HepG2 (cell line): ENCODE results near the gene NAPSA. TPM values are rescaled to one million over a fixed set of nuclear protein-coding genes. Genes with fewer than 3 reads are reported as not detected.
A peak's percentile ranks its signal among the peaks of the same experiment; 100 is the strongest.

Source experiments
- ASH2L ChIP-seq: fragments of 300-600, 200-600 bp; sonication (generic); IDR thresholded peaks from 2 replicates; pipeline ENCODE4 v1.7.0; 2017; ENCODE audit warnings: low read depth, mild to moderate bottlenecking, moderate library complexity, mixed read lengths, low read length; ENCODE audit not compliant: insufficient read length
- DNMT1 ChIP-seq: sonication (generic); formaldehyde crosslinking; IDR thresholded peaks from 2 replicates; pipeline ENCODE4 v1.5.1; 2020; ENCODE audit warnings: mild to moderate bottlenecking, missing genetic modification reagents
- FOXJ3 ChIP-seq: sonication (generic); formaldehyde crosslinking; IDR thresholded peaks from 2 replicates; pipeline ENCODE4 v1.4.0; 2020; ENCODE audit warnings: missing genetic modification reagents, mild to moderate bottlenecking, borderline replicate concordance
- KMT2B ChIP-seq: IDR thresholded peaks from 2 replicates; pipeline ENCODE4 v1.6.1; 2016; ENCODE audit warnings: missing genetic modification reagents, missing compliant biosample characterization
- PAWR ChIP-seq: sonication (generic); formaldehyde crosslinking; IDR thresholded peaks from 2 replicates; pipeline ENCODE4 v1.4.0; 2020; ENCODE audit warnings: missing genetic modification reagents, mild to moderate bottlenecking, borderline replicate concordance
- RFXANK ChIP-seq: IDR thresholded peaks from 2 replicates; pipeline ENCODE4 v1.6.1; 2016
- SRSF1 ChIP-seq: fragments of 200-400 bp; formaldehyde crosslinking; optimal IDR thresholded peaks from 2 replicates; pipeline ENCODE3; 2017; ENCODE audit warnings: mild to moderate bottlenecking, low read depth, low read length, moderate library complexity
- ZNF253 ChIP-seq: sonication (generic); formaldehyde crosslinking; IDR thresholded peaks from 2 replicates; pipeline ENCODE4 v1.8.0; 2022; ENCODE audit warnings: mild to moderate bottlenecking, missing genetic modification reagents, borderline replicate concordance
- ZNF614 ChIP-seq: IDR thresholded peaks from 2 replicates; pipeline ENCODE4 v1.6.1; 2018; ENCODE audit warnings: missing biosample characterization, missing genetic modification reagents, inconsistent platforms, borderline replicate concordance
- ZNF777 ChIP-seq: sonication (generic); formaldehyde crosslinking; IDR thresholded peaks from 2 replicates; pipeline ENCODE4 v1.4.0; 2020; ENCODE audit warnings: missing genetic modification reagents
- polyA plus RNA-seq, 8 experiments: library from polyadenylated mRNA; depleted of rRNA in 3 of 8; stranded (reverse) in 7 of 8; unstranded in 1 of 8; fragments of >200 nt; fragmentation: Illumina TruSeq in 4 of 8; extraction: Trizol in 4 of 8; gene quantifications; 2 replicates each; pipeline versions ENCODE4 v1.2.1 to v1.2.3, GENCODE V29; 2011 to 2016; ENCODE audit warnings: low read depth in 4 of 8, missing spikeins in 1 of 8, mixed read lengths in 1 of 8; ENCODE audit not compliant: insufficient read depth in 1 of 8
- total RNA-seq, 5 experiments: library from RNA; depleted of rRNA; stranded (reverse); fragments of >200 nt; fragmentation: Illumina TruSeq; extraction: Trizol; gene quantifications; 2 replicates each; pipeline ENCODE4 v1.2.3, GENCODE V29; 2016; ENCODE audit warnings: low read depth in 1 of 5
- TF ChIP-seq, protein P1 (sequence below): sonication (generic); formaldehyde crosslinking; IDR thresholded peaks from 2 replicates; pipeline ENCODE4 v1.4.0; 2020; ENCODE audit warnings: low read depth, missing genetic modification reagents
- TF ChIP-seq, protein P2 (sequence below): sonication (generic); formaldehyde crosslinking; IDR thresholded peaks from 2 replicates; pipeline ENCODE4 v1.5.1; 2020; ENCODE audit warnings: mild to moderate bottlenecking, missing genetic modification reagents, moderate library complexity
- TF ChIP-seq, protein P3 (sequence below): sonication (generic); formaldehyde crosslinking; IDR thresholded peaks from 2 replicates; pipeline ENCODE4 v1.4.0; 2020; ENCODE audit warnings: missing genetic modification reagents

Gene NAPSA
- total and polyA plus RNA-seq, 2 of the 13 experiments (the other 11 are each of a cell fraction or from before 2014, with no cell fraction given), result not detected

DNA sequence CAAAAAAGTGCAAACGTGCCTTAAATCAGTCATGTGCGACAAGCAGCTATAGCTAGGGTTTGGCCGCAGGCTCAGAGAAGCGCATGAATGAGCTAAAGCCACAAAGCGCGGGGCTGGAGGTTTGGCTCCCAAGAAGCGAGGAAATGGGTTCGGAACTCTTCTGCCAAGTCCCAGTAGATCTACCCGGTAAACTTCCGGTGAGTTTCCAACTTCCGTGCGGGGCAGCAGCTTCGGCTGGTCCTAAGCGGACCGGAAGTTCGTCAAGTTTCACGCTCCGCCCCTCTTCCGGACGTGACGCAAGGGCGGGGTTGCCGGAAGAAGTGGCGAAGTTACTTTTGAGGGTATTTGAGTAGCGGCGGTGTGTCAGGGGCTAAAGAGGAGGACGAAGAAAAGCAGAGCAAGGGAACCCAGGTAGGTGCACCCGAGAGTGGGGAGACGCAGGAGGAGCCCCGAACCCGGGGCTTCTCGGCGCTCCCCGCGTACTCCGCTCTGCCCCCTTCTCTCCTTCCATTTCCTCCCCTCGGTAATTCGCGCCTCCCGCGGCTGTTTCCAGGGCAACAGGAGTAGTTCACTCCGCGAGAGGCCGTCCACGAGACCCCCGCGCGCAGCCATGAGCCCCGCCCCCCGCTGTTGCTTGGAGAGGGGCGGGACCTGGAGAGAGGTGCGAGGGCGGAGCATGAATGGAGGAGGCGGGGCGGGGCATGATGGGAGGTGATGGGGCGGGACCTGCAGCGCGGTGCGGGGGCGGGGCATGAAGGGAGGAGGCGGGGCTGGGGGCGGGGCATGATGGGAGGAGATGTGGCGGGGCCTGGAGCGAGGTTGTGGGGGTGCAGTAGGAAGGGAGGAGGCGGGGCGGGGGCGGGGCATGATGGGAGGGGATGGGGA is 11.0 kb upstream of the NAPSA start, which contains the start of gene NR1H2 (continued):
- peak; percentile 70; the same call in 1 of the 2 replicates for TF ChIP-seq FOXJ3 (CRISPR knock-in tag)
- TF ChIP-seq, protein P1, sequence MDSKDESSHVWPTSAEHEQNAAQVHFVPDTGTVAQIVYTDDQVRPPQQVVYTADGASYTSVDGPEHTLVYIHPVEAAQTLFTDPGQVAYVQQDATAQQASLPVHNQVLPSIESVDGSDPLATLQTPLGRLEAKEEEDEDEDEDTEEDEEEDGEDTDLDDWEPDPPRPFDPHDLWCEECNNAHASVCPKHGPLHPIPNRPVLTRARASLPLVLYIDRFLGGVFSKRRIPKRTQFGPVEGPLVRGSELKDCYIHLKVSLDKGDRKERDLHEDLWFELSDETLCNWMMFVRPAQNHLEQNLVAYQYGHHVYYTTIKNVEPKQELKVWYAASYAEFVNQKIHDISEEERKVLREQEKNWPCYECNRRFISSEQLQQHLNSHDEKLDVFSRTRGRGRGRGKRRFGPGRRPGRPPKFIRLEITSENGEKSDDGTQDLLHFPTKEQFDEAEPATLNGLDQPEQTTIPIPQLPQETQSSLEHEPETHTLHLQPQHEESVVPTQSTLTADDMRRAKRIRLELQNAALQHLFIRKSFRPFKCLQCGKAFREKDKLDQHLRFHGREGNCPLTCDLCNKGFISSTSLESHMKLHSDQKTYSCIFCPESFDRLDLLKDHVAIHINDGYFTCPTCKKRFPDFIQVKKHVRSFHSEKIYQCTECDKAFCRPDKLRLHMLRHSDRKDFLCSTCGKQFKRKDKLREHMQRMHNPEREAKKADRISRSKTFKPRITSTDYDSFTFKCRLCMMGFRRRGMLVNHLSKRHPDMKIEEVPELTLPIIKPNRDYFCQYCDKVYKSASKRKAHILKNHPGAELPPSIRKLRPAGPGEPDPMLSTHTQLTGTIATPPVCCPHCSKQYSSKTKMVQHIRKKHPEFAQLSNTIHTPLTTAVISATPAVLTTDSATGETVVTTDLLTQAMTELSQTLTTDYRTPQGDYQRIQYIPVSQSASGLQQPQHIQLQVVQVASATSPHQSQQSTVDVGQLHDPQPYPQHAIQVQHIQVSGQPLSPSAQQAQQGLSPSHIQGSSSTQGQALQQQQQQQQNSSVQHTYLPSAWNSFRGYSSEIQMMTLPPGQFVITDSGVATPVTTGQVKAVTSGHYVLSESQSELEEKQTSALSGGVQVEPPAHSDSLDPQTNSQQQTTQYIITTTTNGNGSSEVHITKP (CRISPR knock-in tag), result 0 out of 2 replicates have a peak, but pooled peaks have one; percentile 43
- no peak for TF ChIP-seq ZNF253 (CRISPR knock-in tag)
- peak; percentile 81; the same call in 1 of the 2 replicates for TF ChIP-seq RFXANK (CRISPR knock-in tag)
- TF ChIP-seq, protein P2, sequence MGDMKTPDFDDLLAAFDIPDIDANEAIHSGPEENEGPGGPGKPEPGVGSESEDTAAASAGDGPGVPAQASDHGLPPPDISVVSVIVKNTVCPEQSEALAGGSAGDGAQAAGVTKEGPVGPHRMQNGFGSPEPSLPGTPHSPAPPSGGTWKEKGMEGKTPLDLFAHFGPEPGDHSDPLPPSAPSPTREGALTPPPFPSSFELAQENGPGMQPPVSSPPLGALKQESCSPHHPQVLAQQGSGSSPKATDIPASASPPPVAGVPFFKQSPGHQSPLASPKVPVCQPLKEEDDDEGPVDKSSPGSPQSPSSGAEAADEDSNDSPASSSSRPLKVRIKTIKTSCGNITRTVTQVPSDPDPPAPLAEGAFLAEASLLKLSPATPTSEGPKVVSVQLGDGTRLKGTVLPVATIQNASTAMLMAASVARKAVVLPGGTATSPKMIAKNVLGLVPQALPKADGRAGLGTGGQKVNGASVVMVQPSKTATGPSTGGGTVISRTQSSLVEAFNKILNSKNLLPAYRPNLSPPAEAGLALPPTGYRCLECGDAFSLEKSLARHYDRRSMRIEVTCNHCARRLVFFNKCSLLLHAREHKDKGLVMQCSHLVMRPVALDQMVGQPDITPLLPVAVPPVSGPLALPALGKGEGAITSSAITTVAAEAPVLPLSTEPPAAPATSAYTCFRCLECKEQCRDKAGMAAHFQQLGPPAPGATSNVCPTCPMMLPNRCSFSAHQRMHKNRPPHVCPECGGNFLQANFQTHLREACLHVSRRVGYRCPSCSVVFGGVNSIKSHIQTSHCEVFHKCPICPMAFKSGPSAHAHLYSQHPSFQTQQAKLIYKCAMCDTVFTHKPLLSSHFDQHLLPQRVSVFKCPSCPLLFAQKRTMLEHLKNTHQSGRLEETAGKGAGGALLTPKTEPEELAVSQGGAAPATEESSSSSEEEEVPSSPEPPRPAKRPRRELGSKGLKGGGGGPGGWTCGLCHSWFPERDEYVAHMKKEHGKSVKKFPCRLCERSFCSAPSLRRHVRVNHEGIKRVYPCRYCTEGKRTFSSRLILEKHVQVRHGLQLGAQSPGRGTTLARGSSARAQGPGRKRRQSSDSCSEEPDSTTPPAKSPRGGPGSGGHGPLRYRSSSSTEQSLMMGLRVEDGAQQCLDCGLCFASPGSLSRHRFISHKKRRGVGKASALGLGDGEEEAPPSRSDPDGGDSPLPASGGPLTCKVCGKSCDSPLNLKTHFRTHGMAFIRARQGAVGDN (CRISPR knock-in tag), result peak; percentile 85
- TF ChIP-seq, protein P3, sequence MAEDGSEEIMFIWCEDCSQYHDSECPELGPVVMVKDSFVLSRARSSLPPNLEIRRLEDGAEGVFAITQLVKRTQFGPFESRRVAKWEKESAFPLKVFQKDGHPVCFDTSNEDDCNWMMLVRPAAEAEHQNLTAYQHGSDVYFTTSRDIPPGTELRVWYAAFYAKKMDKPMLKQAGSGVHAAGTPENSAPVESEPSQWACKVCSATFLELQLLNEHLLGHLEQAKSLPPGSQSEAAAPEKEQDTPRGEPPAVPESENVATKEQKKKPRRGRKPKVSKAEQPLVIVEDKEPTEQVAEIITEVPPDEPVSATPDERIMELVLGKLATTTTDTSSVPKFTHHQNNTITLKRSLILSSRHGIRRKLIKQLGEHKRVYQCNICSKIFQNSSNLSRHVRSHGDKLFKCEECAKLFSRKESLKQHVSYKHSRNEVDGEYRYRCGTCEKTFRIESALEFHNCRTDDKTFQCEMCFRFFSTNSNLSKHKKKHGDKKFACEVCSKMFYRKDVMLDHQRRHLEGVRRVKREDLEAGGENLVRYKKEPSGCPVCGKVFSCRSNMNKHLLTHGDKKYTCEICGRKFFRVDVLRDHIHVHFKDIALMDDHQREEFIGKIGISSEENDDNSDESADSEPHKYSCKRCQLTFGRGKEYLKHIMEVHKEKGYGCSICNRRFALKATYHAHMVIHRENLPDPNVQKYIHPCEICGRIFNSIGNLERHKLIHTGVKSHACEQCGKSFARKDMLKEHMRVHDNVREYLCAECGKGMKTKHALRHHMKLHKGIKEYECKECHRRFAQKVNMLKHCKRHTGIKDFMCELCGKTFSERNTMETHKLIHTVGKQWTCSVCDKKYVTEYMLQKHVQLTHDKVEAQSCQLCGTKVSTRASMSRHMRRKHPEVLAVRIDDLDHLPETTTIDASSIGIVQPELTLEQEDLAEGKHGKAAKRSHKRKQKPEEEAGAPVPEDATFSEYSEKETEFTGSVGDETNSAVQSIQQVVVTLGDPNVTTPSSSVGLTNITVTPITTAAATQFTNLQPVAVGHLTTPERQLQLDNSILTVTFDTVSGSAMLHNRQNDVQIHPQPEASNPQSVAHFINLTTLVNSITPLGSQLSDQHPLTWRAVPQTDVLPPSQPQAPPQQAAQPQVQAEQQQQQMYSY, result 0 out of 2 replicates have a peak, but pooled peaks have one; percentile 22
- TF ChIP-seq PAWR (CRISPR knock-in tag), result 0 out of 2 replicates have a peak, but pooled peaks have one; percentile 14
- TF ChIP-seq ASH2L, result peak; percentile 95
- TF ChIP-seq ZNF777, result peak; percentile 38; the same call in 1 of the 2 replicates
- 0 out of 2 replicates have a peak, but pooled peaks have one; percentile 75 for TF ChIP-seq DNMT1 (CRISPR knock-in tag)
- peak; percentile 58; the same call in 1 of the 2 replicates for TF ChIP-seq KMT2B (CRISPR knock-in tag)
- peak; percentile 77 for TF ChIP-seq SRSF1
- TF ChIP-seq ZNF614, result peak; percentile 94; the same call in 1 of the 2 replicates
